ENCODE data around the gene SETDB2.

The SETDB2 gene

DNA sequence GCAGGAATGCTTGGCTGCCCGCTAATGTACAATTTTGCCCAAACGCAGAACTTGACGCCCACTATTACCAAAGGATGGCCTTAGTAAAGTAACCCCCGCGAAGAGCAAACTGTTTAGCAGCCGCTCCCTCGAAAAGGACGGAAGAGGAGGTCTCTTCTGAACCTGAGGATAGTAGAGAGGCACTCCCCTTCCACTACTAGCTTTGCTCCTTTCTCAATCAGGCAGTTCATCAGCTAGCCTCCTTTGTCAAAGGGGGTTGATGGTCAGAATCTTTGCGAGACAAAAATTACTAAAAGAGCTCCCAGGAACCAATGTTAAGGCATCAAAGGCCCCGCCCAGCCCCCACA, 744 bp upstream of the SETDB2 start:
- TF ChIP-seq, protein P1, sequence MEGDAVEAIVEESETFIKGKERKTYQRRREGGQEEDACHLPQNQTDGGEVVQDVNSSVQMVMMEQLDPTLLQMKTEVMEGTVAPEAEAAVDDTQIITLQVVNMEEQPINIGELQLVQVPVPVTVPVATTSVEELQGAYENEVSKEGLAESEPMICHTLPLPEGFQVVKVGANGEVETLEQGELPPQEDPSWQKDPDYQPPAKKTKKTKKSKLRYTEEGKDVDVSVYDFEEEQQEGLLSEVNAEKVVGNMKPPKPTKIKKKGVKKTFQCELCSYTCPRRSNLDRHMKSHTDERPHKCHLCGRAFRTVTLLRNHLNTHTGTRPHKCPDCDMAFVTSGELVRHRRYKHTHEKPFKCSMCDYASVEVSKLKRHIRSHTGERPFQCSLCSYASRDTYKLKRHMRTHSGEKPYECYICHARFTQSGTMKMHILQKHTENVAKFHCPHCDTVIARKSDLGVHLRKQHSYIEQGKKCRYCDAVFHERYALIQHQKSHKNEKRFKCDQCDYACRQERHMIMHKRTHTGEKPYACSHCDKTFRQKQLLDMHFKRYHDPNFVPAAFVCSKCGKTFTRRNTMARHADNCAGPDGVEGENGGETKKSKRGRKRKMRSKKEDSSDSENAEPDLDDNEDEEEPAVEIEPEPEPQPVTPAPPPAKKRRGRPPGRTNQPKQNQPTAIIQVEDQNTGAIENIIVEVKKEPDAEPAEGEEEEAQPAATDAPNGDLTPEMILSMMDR (IDR thresholded peaks at IDR 0.05; ENCODE audit: low read depth, low read length) = no peak
- peak overlapping the region; percentile 90 for H3K4me3 ChIP-seq (ENCODE audit: low read depth, low read length)

DNA sequence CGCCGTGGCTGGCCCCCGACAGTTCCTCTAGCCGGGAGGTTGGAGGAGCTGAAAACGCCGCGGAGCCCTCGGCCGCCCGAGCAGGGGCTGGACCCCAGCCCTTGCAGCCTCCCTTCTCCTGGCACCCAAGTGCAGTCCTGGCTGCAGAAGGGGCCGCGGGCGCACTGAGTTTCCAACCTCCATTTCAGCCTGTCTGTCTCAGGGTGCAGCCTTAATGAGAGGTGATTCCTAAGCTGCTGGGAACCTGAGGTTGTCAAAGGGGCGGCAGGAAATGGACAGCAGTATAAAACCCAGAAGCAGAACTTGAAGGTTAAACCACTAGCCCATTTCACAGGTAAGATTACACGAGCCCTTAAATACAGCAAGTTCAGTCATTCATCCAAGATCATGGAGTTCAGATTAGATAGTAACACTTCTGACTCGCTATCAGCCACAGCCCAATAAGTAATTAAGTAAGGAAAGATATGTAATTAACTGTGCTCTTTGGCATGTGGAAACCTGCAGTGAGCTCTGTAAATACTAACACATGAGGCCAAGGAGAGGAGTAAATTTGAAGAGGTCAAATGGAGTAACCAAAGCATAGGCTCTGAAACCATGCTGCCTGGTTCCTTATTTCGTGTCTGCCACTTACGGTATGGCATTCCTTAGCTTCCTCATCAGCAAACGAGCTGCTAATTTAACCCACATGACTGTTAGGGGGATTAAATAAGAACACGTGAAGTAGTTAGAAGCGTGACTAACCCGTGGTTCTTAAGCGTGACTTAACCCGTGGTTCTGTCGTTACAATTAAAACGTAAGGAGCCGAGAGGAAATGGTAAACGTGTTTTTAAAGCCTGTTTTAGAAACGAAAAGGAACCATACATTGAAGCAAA, 686 bp downstream of the SETDB2 start:
- peak overlapping the region; percentile 90 for H3K4me3 ChIP-seq (ENCODE audit: low read depth, low read length)
- TF ChIP-seq, protein P1 (IDR thresholded peaks at IDR 0.05; ENCODE audit: low read depth, low read length) = no peak

DNA sequence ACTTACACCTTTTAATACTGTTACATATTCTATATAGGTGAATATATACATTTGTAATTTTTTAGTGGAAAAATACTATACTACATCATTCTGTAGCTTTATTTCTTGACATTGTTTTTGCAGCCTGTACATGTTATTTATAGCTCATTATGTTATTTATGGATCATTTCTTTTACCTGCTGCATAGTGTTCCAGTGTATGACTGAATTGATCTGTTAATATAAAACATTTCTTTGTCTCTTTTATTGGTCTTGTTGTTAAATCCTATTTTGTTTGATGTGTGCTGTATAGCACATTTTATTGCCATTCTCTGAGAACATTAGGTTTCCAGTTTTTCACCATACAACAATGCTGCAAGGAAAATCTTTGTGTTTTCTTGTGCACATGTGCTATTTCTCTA, 2.4 kb downstream of the SETDB2 start:
- H3K4me3 ChIP-seq (ENCODE audit: low read depth, low read length) = no peak overlapping the region
- TF ChIP-seq, protein P1 (IDR thresholded peaks at IDR 0.05; ENCODE audit: low read depth, low read length) = no peak

DNA sequence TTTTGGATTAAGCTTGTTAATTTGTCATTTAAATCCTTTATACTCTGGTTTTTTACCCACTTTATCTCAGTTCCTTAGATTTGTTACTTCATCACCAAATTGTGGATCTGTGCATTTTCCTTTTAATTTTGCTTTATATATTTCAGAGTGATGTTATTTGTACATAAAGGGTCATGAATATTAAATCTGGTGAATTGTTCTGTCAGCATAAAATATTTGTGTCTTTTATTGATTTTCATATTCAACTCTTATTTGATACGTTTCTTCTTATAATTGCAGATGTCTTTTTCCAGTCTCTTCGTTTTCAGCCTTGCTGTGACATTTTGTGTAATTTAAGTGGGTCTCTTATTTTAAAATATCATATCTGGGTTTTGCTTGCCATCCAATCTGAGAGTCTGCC, 4.7 kb downstream of the SETDB2 start:
- H3K4me3 ChIP-seq (ENCODE audit: low read depth, low read length) = no peak overlapping the region; the same call in 1 of the 2 replicates
- TF ChIP-seq, protein P1 (IDR thresholded peaks at IDR 0.05; ENCODE audit: low read depth, low read length) = no peak

DNA sequence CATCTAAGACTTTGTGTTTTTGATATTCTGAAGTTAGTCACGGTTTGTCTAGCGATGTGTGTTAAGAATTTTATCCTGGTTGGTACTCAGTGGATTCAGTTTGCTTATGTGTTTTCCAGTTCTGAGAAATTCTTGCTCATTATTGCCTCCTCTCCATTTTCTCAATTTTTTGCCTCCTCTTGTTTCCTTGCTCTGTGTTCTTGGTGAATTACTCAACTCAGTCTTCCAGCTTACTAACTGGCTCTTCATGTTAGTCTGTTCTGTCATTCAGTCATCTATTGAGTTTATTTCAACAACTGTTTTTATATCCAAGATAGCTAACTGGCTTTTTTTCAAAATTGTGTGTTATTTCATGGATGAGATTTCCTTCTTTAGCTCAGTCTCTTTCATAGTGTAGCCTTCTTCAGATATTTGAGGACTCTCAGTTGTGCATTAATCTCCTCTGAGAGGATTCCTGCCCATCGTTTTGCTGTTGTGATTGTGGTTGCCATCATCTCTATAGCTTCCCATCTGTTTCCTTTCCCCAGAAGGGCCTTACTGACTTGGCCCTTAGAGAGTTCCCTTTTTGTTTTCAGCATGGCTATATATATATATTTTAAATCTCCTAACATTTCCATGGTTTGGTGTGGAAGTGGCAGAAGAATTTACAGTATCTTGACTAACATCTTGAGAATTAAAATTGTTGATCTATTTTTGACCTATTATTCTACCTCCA, 6.2 kb downstream of the SETDB2 start:
- TF ChIP-seq, protein P1 (IDR thresholded peaks at IDR 0.05; ENCODE audit: low read depth, low read length) = no peak
- H3K4me3 ChIP-seq (ENCODE audit: low read depth, low read length) = no peak overlapping the region

GRCh38 chr13:49452725-49453457, 8.8 kb downstream of the SETDB2 start:
- TF ChIP-seq, protein P1 (IDR thresholded peaks at IDR 0.05; ENCODE audit: low read depth, low read length) = no peak
- no peak overlapping the region for H3K4me3 ChIP-seq (ENCODE audit: low read depth, low read length)

Data from WI38 (cell line).